ENCODE measurements around the gene PPP2R2B. TPM values are rescaled to one million over a fixed set of nuclear protein-coding genes. Genes with fewer than 3 reads are reported as not detected.

PPP2R2B gene
- total and polyA plus RNA-seq, 11 donors: 0.03 to 2.9 (median 0.30) TPM; not detected in 1

GRCh38 chr5:146624179-146624578 lies 254.4 kb downstream of the PPP2R2B start:
- TF ChIP-seq CTCF (IDR thresholded peaks at IDR 0.05) (no peak), POLR2A (IDR thresholded peaks at IDR 0.05) (no peak)
- H3K27ac ChIP-seq: no peak overlapping the region
- DNase-seq (no peak), ATAC-seq (no peak)
- intact Hi-C loops (cut with DNase I): no loop called here
- 61 to 72% (median 63%) methylated on average over 2 of the region's 2 CpGs for WGBS, 4 donors
- no peaks in the 10 kb centered on the region for H3K27me3 ChIP-seq
- peaks cover 0 to 2% (median 0%) of the 10 kb centered on the region in 12 donors for H3K4me1 ChIP-seq
- H3K36me3 ChIP-seq: no peaks in the 10 kb centered on the region
- H3K4me3 ChIP-seq: no peak overlapping the region
- H3K9me3 ChIP-seq: no peaks in the 10 kb centered on the region

- WGBS, 4 donors: 57 to 67% (median 64%) methylated on average over 4 of the region's 4 CpGs
- Histone ChIP-seq H3K27me3 (no peaks in the 10 kb centered on the region), H3K9me3 (no peaks in the 10 kb centered on the region), H3K4me1 (no peaks in the 10 kb centered on the region), H3K4me3 (no peak overlapping the region), H3K27ac (no peak overlapping the region), H3K36me3 (no peaks in the 10 kb centered on the region)
- no peak for DNase-seq
- intact Hi-C loops (cut with DNase I): no loop called here
- no peak for ATAC-seq
- TF ChIP-seq CTCF (IDR thresholded peaks at IDR 0.05) (no peak), POLR2A (IDR thresholded peaks at IDR 0.05) (no peak)
Observed at GRCh38 chr5:146623666-146624065, 254.9 kb downstream of the PPP2R2B start.

- ATAC-seq (no peak), DNase-seq (no peak)
- Histone ChIP-seq H3K4me3 (no peak overlapping the region), H3K27me3 (no peaks in the 10 kb centered on the region), H3K27ac (no peak overlapping the region), H3K4me1 (no peaks in the 10 kb centered on the region), H3K9me3 (no peaks in the 10 kb centered on the region), H3K36me3 (no peaks in the 10 kb centered on the region)
- WGBS, 4 donors: 74 to 86% (median 81%) methylated on average over 5 of the region's 5 CpGs
- intact Hi-C loops (cut with DNase I): no loop called here
- no peak for TF ChIP-seq POLR2A (IDR thresholded peaks at IDR 0.05)
- TF ChIP-seq CTCF (IDR thresholded peaks at IDR 0.05): no peak
Observed at GRCh38 chr5:146623009-146623408, 255.5 kb downstream of the PPP2R2B start.

GRCh38 chr5:146622391-146622790 lies 256.2 kb downstream of the PPP2R2B start:
- 42 to 67% (median 60%) methylated on average over 1 of the region's 1 CpG for WGBS, 4 donors
- no peak for ATAC-seq

More at GRCh38 chr5:146622391-146622790, 256.2 kb downstream of the PPP2R2B start:
- Histone ChIP-seq H3K4me1 (no peaks in the 10 kb centered on the region), H3K27me3 (no peaks in the 10 kb centered on the region), H3K36me3 (no peaks in the 10 kb centered on the region), H3K4me3 (no peak overlapping the region), H3K27ac (no peak overlapping the region), H3K9me3 (no peaks in the 10 kb centered on the region)
- no peak for TF ChIP-seq POLR2A (IDR thresholded peaks at IDR 0.05)
- peak in 2 of 12 donors; percentile 5 to 9 for TF ChIP-seq CTCF (IDR thresholded peaks at IDR 0.05)
- intact Hi-C loops (cut with DNase I): no loop called here
- DNase-seq: no peak

All from heart left ventricle (tissue), 16 donors.